Measurements from ENCODE around the gene CLEC6A. TPM values are rescaled to one million over a fixed set of nuclear protein-coding genes. Genes with fewer than 3 reads are reported as not detected.
"Not testable (repeated sequence)": the region's sequence is repeated elsewhere in the genome, so short reads cannot be mapped to it uniquely, and the experiment has no call there.

CLEC6A gene
- total RNA-seq, 1 donor from 2014 or later: not detected

GRCh38 chr12:8495671-8496070 is 39.9 kb downstream of the CLEC6A start:
- DNase-seq: not testable (repeated sequence)

GRCh38 chr12:8496074-8496473 is 40.3 kb downstream of the CLEC6A start:
- DNase-seq: not testable (repeated sequence)

GRCh38 chr12:8499616-8500015 is 43.9 kb downstream of the CLEC6A start:
- DNase-seq: no peak

- DNase-seq: no peak
Observed at GRCh38 chr12:8501720-8502119, 46.0 kb downstream of the CLEC6A start.

GRCh38 chr12:8504351-8504750 is 48.6 kb downstream of the CLEC6A start:
- DNase-seq: no peak

- no peak for DNase-seq
Observed at GRCh38 chr12:8507596-8507995, 51.8 kb downstream of the CLEC6A start.

GRCh38 chr12:8508223-8508622 is 52.5 kb downstream of the CLEC6A start:
- no peak for DNase-seq

- DNase-seq: peak; percentile 6
Observed at GRCh38 chr12:8508910-8509841, 53.4 kb downstream of the CLEC6A start.

GRCh38 chr12:8513256-8513655 is 57.5 kb downstream of the CLEC6A start, which contains the start of gene CLEC4D:
Gene CLEC4D, plus strand, starts transcription at chr12:8513503. Its CDS starts 230 bp downstream, at chr12:8513733.
- DNase-seq: no peak

GRCh38 chr12:8517971-8518370 is 62.2 kb downstream of the CLEC6A start:
- no peak for DNase-seq

GRCh38 chr12:8519171-8519570 is 63.4 kb downstream of the CLEC6A start:
- DNase-seq: no peak

GRCh38 chr12:8527250-8528130 is 71.7 kb downstream of the CLEC6A start:
- DNase-seq: no peak

Small RNAs within 50 kb of the gene (small RNA-seq; reads per million reads assigned to genes)
- not detected for gene RNU6-275P (ENCODE audit: low replicate concordance)

Other genes starting within 250 kb of the CLEC6A start
- gene FAM90A1, start 228.3 kb upstream of the CLEC6A start, total RNA-seq: not detected
- 0.31 TPM for gene CLEC4D, start 57.5 kb downstream of the CLEC6A start, total RNA-seq
- gene CLEC4E, start 84.9 kb downstream of the CLEC6A start, total RNA-seq: not detected
- gene AICDA, start 156.9 kb downstream of the CLEC6A start, total RNA-seq: 0.10 TPM
- 100 TPM for gene MFAP5, start 206.9 kb downstream of the CLEC6A start, total RNA-seq
- 79.8 TPM for gene RIMKLB, start 242.0 kb downstream of the CLEC6A start, total RNA-seq

All from tongue (tissue), 3 donors.